ENCODE results near the gene IGFBP1.

The IGFBP1 gene

DNA sequence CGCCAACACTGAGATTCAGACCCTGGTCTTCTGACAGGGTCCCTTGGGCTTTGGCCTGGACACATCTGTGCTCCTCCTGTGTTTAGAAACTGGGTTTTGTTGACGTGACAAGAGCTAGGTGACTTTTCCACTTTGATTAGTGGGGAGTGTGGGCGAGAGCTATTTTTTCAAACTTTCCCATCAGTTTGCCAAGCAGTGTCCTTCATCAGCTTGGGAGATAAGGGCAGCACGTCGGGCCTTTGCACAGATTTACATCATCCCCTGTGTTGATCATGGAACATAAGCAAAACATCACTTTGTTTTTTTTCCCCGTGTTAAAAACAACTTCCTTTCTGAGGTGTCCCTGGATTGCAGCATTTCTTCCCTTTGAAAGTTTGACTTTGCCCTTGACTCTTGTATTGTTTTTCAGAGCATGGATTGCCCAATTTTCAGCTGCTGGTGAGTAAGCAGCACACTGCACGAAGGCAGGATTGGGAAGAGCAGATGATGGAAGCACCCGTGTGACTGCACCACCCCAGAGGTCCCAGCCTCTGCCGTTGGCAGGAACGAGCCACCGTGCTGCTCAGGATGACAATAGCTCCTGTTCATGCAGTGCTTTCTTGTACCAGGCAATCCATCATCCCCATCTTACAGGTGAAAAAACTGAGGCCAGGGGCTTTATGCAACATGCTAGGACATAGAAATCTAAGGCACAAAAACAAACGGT is 6.4 kb upstream of the IGFBP1 start:
- DNase-seq: no peak

DNA sequence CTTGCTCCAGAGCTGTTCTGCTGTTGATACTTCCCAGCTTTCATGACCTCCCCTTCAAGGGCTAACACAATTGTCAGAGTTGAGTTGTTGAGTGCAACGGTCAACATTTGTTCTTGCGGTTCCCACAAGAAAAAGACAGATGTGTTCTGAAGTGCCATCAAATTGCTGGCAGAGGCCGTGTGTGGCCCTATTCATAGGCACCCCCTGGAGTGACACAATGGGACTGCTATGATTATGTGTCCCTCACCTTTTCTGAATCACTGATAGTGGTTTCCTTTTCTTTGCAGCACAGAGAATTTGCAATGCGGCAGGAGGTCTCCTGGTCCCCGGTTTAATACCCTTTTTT is 5.8 kb upstream of the IGFBP1 start:
- no peak for DNase-seq

DNA sequence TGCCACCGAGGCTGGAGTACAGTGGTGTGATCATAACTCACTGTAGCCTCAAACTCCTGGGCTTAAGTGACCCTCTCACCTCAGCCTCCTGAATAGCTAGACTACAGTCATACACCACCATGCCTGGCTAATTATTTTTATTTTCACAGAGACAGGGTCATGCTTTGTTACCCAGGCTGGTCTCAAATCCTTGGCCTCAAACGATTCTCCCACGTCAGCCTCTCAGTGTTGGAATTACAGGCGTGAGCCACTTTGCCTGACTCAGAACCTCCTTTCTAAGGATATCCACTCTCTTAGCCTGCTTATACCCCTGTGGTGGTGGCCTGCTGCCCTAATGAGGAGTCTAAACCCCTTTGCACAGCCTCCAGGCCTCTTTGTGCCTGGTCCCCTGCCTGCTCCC is 4.2 kb upstream of the IGFBP1 start:
- no peak for DNase-seq

DNA sequence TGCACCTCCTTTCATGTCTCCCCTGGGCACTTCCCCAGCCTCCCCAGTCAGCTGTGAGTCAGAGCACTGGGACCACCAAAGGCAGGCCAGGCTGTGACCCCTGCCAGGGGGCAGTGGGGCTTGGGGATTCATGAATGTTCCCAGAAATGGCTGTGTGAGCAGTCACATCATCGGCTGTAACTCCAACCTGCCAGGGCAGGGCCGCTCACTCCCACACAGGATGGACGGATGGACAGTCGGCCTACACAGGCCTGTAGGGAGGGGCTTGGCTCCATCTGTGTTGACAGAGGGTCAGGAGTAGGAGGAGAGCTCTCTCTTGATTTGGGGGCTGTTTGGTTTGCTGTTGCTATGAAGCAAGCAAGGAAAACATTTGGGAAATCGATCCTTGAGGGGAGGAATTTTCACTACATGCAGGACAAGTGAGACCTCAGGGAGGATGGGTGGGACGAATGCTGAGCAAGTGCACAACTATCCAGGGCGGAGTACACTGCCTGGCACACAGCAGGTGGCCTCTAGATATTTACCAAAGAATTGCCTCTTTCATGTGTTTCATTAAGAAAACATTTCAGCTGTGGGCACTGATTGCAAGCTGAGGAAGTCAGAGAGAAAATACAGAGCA is 2.9 kb upstream of the IGFBP1 start:
- DNase-seq: no peak

DNA sequence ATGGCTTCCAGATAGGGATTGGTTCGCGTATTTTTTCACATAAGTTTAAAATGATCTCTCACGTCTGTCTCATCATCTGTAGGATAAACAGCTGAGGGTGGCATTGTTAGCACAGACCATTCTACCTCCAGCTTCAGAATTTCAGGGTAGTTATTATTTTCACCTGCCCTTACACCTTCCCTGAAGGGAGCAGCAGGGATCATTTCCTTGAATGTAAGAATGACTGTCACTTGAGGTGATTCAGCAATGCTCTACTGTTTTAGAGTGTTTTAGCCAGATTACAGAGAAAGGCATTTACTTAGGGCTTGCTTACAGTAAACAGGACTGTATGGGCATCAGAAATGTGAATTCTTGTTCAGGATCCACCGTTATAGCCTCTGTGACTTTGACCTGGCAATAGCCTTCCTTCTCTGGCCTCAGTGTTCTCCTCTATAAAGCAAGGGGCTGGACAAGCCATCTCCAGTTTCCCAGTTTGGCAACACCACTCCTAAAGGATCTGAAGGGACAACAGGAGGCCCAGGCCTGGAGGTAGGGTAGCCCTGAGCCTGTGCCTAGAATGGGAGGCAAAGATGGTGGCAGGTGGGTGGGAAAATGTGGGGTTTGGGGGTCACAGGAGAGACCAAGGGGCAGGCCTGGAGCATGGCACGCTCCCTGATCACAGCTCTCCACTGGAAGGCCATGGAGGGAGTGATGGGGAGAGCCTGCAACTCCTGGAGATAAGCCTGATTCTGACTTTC is 1.2 kb upstream of the IGFBP1 start:
- no peak for DNase-seq

DNA sequence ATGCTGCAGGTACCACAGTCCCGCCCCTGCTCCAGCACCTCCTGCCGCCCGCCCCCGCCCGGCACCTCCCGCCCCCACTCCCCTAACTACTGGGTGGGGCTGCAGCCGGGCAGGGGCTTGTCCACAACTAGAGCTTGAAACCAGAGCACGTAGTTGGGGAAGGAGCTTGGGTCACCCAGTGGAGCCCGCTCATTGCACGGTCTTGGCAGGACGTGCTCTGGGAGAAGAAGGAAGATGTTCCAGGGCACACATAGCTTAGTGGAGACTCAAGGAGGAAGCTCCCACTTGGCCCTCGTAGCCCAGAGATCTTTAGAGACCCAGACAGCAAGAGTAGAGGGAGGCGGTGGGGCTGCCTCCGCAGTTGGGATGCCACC is 692 bp downstream of the IGFBP1 start:
- DNase-seq: no peak

DNA sequence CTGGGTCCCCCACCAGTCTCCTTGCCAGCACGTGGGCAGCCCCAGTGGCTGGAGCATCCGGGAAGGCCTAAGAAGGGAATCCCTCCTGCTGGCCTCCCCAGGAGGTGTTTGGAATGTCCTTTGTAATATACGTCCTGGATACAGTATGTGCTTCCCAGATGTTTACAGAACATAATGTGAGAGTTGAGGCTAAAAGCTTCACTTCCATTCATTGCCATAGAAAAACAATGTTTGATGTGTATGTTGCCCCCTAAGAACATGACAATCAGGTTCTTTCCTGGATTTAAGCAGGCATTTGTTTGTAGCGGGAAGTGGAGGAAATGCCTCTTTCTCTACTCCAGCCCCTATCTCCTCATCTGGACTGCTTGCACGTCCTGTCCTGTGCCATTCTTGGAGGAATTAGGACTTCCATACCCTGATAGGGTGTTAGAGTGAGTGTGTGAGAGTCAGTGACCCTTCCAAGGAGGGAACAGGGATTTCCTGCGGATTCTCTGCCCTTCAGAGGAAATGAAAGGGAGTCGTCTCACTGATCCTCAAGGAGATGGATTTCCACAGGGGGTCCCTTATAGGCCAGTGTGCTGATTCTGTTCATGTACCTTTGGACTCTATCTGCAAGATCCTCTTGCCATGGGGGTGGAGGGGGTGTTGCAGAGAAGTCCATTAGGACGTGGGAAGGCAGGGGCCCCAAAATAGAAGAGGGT is 1.2 kb downstream of the IGFBP1 start:
- DNase-seq: no peak

DNA sequence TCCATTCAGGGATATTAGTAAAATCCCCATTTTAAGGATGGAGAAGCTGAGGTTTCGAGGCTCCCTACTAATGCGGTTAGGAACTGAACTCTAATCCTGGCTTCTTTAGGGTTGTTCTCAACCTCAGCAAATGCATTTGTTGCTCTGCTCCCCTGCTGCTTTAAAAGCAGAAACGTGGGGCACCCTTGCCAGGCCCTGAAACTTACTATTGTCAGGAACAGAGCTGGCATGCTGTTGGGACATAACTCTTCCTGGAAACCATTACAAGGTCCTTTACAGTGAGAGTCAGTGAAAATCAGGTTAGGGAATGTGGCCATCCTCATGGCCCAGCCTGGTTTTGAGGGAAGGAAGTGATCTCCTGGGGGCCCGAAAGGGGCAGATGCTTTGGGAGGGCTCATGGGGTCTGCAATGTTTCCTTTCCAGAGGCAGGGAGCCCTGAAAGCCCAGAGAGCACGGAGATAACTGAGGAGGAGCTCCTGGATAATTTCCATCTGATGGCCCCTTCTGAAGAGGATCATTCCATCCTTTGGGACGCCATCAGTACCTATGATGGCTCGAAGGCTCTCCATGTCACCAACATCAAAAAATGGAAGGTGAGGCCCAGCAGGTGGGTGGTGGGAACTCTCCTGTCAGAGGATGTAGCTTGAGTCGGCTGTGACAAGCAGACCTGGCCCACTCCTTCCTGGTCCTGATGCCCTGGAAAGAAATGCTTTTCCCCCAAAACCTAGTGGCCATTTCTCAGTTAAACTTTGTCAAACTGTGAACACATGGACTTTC is 2.0 kb downstream of the IGFBP1 start:
- DNase-seq: no peak

DNA sequence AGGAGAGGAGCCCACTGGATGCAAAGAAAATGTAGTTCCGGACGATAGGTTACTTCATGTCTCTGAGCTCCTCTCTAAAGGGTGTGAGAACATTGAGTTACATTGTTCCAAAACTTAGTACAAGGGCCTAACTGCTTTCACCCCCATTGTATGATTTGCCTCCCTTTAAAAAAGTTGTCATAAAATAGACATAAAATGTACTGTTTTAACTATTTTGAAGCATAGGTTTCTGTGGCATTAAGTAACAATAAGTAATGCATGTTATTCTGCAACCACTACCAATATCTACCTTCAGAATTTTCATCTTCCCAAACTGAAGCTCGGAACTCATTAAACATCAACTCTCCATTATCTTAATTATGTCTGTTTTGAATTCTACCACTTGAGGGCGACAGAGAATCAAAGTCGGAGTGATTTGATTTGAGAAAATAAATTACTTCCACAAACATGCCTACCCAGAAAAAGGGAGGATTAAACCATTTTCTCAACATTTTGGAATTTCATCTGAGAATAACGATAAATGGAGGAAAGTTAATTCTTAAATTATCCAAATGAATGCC is 2.7 kb downstream of the IGFBP1 start:
- DNase-seq: peak; percentile 21

DNA sequence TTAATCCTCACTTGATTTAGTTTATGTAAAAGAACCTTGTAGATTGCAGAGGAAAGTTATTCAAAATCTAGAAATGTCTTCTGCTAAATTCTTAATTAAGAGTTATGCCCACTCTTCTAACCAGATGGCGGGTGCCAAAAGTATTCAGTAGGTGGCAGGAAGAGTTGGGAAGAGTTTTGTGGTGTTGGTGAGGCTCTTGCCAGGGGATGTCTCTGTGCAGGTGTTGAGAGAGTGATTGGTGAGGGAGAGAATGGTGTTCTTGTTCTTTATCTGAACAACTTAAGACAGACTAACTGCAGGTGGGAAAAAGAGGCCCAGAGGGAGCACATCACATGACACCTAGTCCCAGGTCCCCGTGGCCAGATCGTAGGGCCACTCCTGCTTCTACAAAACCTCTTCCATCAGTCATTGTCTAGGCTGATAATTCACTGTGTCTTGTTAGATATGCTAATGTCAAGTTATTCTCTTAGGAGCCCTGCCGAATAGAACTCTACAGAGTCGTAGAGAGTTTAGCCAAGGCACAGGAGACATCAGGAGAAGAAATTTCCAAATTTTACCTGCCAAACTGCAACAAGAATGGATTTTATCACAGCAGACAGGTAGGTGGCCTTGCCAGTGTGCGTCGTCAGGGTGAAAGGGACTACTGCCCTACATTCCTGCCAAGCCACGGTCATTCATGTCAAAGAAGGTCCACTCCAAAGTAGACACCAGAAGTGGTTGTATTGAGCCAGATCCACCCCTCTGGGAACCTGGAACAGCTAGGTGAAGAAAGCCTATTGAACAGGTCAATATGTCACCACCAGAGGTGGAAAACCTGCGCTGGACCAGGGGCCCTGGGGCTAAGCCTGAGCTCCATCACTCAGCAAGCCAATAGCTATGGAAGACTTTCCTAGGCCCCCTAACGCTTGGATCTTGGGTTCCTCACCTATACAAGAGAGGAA is 3.4 kb downstream of the IGFBP1 start:
- no peak for DNase-seq

DNA sequence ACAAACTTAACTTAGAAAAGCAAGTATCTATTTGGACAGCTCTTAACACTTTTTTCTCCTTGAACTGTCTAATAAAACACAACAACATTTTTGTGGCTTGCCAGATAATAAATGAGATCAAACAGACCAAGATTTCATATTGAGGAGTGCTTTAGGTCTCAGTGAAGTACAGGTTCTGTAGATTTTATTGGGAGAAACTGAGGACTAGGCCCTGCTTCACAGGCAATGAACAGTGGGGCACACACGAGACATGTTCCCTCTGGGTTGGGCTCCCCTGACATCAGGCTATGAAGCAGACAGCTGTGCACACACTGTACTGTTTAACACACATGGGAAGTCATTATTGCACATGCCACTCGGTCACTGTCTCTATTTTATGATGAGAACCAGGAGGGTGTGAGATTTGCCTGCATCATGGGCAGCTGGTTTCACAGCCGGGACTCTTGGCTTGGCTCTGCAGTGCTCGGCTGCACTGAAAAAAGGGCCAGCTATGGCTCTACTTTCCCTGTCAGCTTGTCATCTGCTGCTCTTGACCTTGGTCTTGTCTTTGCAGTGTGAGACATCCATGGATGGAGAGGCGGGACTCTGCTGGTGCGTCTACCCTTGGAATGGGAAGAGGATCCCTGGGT is 4.2 kb downstream of the IGFBP1 start:
- DNase-seq: no peak

DNA sequence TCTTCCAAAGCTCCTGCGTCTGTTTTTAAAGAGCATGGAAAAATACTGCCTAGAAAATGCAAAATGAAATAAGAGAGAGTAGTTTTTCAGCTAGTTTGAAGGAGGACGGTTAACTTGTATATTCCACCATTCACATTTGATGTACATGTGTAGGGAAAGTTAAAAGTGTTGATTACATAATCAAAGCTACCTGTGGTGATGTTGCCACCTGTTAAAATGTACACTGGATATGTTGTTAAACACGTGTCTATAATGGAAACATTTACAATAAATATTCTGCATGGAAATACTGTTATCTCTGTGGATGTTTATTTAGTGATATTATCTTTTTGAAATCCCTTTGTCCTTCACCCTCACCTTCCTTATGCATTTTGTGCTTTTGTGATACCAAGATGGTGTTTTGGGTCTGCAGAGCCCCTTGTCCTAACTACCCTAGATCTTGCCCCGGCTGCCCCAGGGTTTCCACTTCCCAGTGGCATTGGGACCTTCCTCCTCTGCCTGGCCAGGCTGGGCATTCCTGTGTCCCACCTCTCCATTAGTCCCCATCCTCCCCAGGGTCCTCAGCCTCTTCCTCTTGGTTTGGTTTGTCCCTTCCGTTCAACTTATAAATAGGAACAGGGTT is 5.2 kb downstream of the IGFBP1 start:
- no peak for DNase-seq

DNA sequence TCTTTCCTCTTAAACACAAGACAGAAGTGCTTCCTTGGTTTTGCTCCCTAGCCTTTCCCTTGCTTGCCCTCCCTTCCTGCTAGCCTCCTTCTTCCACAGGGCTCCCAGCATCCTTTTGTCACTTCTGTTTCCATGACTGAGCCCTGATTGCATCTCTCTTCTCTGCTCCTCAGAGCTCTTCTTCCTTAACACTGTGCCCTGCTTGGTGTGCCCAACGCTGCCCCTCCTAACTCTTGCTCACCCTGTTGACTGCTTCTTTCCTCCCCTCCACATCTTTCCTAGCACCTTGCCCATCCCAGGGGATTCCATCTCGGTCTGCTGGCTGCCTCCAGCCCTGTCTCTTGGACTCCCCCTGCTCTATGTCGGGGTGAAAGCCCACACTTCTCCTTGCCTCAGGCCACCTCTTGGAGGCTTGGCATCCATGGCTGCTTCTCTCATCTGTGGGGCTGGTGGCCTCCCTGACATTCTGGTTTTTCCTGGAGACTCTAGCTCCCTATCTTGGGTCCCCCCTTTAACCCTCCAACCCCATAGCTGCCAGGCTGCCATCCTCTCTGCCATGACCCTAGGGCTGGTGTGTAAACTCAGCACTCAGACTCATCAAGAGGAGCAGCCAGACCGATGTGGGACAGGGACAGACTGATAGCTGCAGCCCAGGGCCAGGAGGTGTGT is 5.8 kb downstream of the IGFBP1 start:
- no peak for DNase-seq

DNA sequence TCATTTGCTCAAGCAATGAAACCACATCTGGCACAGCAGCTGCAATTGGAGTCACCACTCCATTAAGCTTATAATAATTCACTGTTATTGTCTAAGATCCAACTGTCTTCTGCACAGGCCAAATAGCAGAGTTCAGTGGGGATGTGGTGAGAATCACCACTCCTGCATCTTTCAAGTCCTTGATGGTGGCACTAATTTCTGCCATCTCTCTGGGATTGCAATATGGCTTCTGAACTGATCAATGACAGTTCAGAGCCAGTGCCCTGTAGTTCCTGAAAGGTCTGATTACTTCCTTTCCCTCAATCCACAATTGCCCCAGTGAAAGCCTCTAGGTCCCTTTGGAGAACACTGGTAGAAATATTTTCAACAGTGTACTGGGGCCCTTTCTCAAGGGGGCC is 6.4 kb downstream of the IGFBP1 start:
- no peak for DNase-seq

DNA sequence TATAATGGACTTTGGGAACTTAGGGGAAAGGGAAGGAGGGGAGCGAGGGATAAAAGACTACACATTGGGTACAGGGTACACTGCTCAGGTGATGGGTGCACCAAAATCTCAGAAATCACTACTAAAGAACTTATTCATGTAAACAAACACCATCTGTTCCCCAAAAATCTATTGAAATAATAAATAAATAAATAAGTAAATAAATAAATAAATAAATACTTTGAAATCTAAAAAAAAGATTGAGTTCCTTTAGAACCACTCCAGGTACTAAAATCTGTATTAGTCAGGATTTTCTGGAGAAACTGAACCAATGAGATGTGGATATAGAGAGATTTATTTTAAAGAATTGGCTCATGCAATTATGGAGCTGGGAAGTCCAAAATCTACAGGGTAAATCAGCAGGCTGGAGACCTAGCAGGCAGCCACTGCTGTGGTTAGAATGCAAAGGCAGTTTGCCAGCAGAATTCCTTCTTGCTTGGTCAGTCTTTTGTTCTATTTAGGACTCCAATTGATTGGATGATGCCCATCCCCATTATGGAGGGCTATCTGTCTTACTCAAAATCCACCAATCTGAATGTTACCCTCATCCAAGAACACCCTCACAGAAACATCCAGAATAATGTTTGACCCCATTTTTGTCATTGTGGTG is 8.9 kb downstream of the IGFBP1 start:
- no peak for DNase-seq

DNA sequence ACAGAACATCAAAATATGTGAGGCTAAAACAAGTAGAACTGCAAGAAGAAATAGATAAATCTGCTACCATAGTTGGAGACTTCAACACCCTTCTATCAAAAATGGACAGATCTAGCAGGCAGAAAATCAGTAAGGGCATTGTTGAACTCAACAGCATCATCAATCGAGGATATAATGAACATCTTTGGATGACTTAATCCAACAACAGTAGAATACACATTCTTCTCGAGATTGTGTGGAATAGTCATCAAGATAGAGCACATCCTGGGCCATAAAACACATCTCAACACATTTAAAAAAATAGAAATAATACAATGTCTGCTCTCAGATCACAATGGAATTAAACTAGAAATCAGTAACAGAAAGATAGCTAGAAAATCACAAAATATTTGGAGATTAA is 9.9 kb downstream of the IGFBP1 start:
- DNase-seq: no peak

DNA sequence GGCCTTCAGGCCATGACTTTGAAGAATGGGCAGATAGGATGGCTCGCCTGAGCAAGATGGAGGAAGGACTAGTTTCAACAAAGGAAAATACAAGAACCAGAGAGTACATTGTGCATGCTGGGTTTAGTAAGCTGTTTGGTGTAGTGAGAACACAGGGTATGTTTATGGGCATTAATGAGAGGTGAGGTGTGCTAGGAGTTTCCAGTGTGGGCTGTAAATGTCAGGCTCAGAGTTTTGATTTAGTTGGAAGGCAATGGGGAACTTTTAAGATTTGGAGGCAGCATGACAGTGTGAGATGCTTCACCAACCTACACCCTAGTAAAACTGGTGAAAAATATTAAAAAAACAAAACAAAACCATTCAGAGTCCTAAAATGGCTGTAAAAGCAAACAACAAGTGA is 13.3 kb downstream of the IGFBP1 start:
- no peak for DNase-seq

DNA sequence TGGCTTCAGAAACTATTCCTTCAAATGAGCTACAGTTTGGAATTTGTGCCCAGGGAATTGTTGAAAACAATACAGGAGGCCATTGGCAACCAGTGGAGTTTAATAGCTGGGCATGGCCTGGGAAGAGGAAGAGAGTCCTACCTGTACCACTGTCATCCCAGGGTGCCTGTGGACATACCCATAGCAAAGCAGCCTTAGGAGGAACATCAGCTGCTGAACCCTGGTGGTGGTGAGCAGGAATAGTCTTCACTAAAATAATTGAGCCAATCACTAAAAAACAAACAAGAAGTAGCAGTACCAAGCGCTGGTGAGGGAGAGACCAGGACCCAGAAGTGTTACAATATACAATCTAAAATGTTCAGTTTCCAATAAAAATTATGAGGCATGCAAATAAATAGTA is 14.5 kb downstream of the IGFBP1 start:
- no peak for DNase-seq

DNA sequence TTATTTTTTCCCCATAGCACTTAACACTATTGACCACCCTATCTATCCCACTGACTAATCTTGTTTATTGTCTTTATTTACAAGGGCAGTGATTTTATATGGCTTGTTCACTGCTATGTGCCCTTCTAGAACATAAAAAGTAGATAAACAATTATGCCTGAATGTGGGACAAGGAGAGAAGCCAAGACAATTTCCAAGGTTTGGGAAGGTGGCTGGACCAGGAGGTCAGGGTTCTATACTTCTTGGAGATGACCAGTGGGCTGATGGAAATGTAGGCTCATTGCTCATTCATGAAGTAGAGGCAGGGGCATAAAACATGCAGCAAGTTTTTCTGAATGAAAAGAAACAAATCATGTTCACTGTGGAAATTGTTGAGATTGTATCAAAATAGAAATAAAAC is 21.3 kb downstream of the IGFBP1 start:
- no peak for DNase-seq

DNA sequence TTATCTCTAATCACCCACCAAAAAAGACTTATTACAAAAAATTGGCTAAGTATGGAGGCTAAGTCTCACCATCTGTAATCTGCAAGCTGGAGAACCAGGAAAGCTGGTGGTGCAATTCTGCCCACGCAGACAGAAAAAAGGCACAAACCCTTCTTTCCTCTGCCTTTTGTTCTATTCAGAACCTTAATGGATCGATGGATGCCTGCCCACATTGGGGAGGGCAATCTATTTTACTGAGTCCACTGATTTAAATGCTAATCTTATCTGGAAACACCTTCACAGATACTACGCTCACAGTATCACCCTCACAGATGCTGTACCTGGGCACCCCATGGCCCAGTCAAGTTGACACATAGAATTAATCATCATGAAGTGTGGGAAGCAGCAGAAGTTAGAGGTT is 22.6 kb downstream of the IGFBP1 start:
- DNase-seq: no peak

All from NCI-H2171 treated with DMSO at 0.1 percent for 48 hours (cell line).